ENCODE results near the gene LEP. TPM values are rescaled to one million over a fixed set of nuclear protein-coding genes. Genes with fewer than 3 reads are reported as not detected.

Gene LEP
- total RNA-seq, 1 experiment from 2014 or later: not detected

- Mint-ChIP-seq H3K4me1 (ENCODE audit: low read depth, unreplicated experiment) (no peaks in the 10 kb centered on the region), H3K36me3 (ENCODE audit: insufficient read depth, unreplicated experiment) (no peaks in the 10 kb centered on the region), H3K27me3 (ENCODE audit: insufficient read depth, unreplicated experiment) (no peaks in the 10 kb centered on the region), H3K9me3 (ENCODE audit: unreplicated experiment) (no peaks in the 10 kb centered on the region), H3K4me3 (ENCODE audit: unreplicated experiment) (no peak overlapping the region), H3K27ac (ENCODE audit: unreplicated experiment) (no peak overlapping the region)
- H3K36me3 ChIP-seq (ENCODE audit: control insufficient read depth, insufficient read depth, low read length): no peaks in the 10 kb centered on the region
- BruUV-seq (replicated peaks): no TSS peak
- no peak for DNase-seq
- intact Hi-C loops (cut with micrococcal nuclease; ENCODE audit: unreplicated experiment): no loop called here
- TF ChIP-seq, protein P1, sequence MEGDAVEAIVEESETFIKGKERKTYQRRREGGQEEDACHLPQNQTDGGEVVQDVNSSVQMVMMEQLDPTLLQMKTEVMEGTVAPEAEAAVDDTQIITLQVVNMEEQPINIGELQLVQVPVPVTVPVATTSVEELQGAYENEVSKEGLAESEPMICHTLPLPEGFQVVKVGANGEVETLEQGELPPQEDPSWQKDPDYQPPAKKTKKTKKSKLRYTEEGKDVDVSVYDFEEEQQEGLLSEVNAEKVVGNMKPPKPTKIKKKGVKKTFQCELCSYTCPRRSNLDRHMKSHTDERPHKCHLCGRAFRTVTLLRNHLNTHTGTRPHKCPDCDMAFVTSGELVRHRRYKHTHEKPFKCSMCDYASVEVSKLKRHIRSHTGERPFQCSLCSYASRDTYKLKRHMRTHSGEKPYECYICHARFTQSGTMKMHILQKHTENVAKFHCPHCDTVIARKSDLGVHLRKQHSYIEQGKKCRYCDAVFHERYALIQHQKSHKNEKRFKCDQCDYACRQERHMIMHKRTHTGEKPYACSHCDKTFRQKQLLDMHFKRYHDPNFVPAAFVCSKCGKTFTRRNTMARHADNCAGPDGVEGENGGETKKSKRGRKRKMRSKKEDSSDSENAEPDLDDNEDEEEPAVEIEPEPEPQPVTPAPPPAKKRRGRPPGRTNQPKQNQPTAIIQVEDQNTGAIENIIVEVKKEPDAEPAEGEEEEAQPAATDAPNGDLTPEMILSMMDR (IDR thresholded peaks at IDR 0.05; ENCODE audit: insufficient read depth in 1 of 2, low read depth in 1 of 2, low read length in 1 of 2, severe bottlenecking in 1 of 2, unreplicated experiment in 1 of 2): no peak
- no peaks in the 10 kb centered on the region for H3K27me3 ChIP-seq (replicated peaks; ENCODE audit: control insufficient read depth, insufficient read depth, low read length)
- no peak overlapping the region for H3K4me3 ChIP-seq (ENCODE audit: low read depth, low read length)
- ChIA-PET POLR2A (no interaction called here), CTCF (no interaction called here)
- H3K9me3 ChIP-seq: no peaks in the 10 kb centered on the region
- H3K4me1 ChIP-seq: no peaks in the 10 kb centered on the region
Measured at GRCh38 chr7:128247108-128247507, 6.0 kb downstream of the LEP start.

GRCh38 chr7:128247640-128248194 lies 6.6 kb downstream of the LEP start:
- no TSS peak for BruUV-seq (replicated peaks)
- DNase-seq: no peak
- TF ChIP-seq, protein P1 (IDR thresholded peaks at IDR 0.05; ENCODE audit: insufficient read depth in 1 of 2, low read depth in 1 of 2, low read length in 1 of 2, severe bottlenecking in 1 of 2, unreplicated experiment in 1 of 2): no peak
- ChIA-PET POLR2A (no interaction called here), CTCF (interaction anchor here (0.5 kb wide), 2 partner anchors 15 to 935 kb away, joined by 6 to 8 read pairs; no protein-coding TSS in a partner anchor)
- Histone ChIP-seq H3K9me3 (no peaks in the 10 kb centered on the region), H3K27me3 (replicated peaks; ENCODE audit: control insufficient read depth, insufficient read depth, low read length) (no peaks in the 10 kb centered on the region), H3K36me3 (ENCODE audit: control insufficient read depth, insufficient read depth, low read length) (no peaks in the 10 kb centered on the region), H3K4me1 (no peaks in the 10 kb centered on the region), H3K4me3 (ENCODE audit: low read depth, low read length) (no peak overlapping the region)
- H3K27me3 Mint-ChIP-seq (ENCODE audit: insufficient read depth, unreplicated experiment): no peaks in the 10 kb centered on the region
- no peak overlapping the region for H3K4me3 Mint-ChIP-seq (ENCODE audit: unreplicated experiment)
- H3K27ac Mint-ChIP-seq (ENCODE audit: unreplicated experiment): no peak overlapping the region
- intact Hi-C loops (cut with micrococcal nuclease; ENCODE audit: unreplicated experiment): no loop called here
- no peaks in the 10 kb centered on the region for H3K9me3 Mint-ChIP-seq (ENCODE audit: unreplicated experiment)
- no peaks in the 10 kb centered on the region for H3K36me3 Mint-ChIP-seq (ENCODE audit: insufficient read depth, unreplicated experiment)
- H3K4me1 Mint-ChIP-seq (ENCODE audit: low read depth, unreplicated experiment): no peaks in the 10 kb centered on the region

- no TSS peak for BruUV-seq (replicated peaks)
Measured at GRCh38 chr7:128251337-128251736, 10.3 kb downstream of the LEP start.

More at GRCh38 chr7:128251337-128251736, 10.3 kb downstream of the LEP start:
- Histone ChIP-seq H3K4me1 (no peaks in the 10 kb centered on the region), H3K9me3 (0 out of 2 replicates have a peak, but pooled peaks cover 4% of the 10 kb centered on the region), H3K36me3 (ENCODE audit: control insufficient read depth, insufficient read depth, low read length) (no peaks in the 10 kb centered on the region), H3K27me3 (replicated peaks; ENCODE audit: control insufficient read depth, insufficient read depth, low read length) (no peaks in the 10 kb centered on the region), H3K4me3 (ENCODE audit: low read depth, low read length) (no peak overlapping the region)
- no peaks in the 10 kb centered on the region for H3K36me3 Mint-ChIP-seq (ENCODE audit: insufficient read depth, unreplicated experiment)
- intact Hi-C loops (cut with micrococcal nuclease; ENCODE audit: unreplicated experiment): no loop called here
- H3K4me1 Mint-ChIP-seq (ENCODE audit: low read depth, unreplicated experiment): no peaks in the 10 kb centered on the region
- ChIA-PET CTCF (no interaction called here), POLR2A (no interaction called here)
- no peak for DNase-seq
- no peak overlapping the region for H3K4me3 Mint-ChIP-seq (ENCODE audit: unreplicated experiment)
- TF ChIP-seq, protein P1 (IDR thresholded peaks at IDR 0.05; ENCODE audit: insufficient read depth in 1 of 2, low read depth in 1 of 2, low read length in 1 of 2, severe bottlenecking in 1 of 2, unreplicated experiment in 1 of 2): no peak
- no peaks in the 10 kb centered on the region for H3K27me3 Mint-ChIP-seq (ENCODE audit: insufficient read depth, unreplicated experiment)
- no peaks in the 10 kb centered on the region for H3K9me3 Mint-ChIP-seq (ENCODE audit: unreplicated experiment)
- no peak overlapping the region for H3K27ac Mint-ChIP-seq (ENCODE audit: unreplicated experiment)
